HG02885 (cell line): ENCODE results near the gene TBCK.

ENCODE experiments used
- ATAC-seq: cut with Tn5 transposase; IDR thresholded peaks from one replicate; pipeline ENCODE4 v1.9.1; 2021; ENCODE audit warnings: mild to moderate bottlenecking; ENCODE audit not compliant: unreplicated experiment, poor library complexity

Gene TBCK

GRCh38 chr4:106291678-106292077 lies 24.3 kb downstream of the TBCK start:
- ATAC-seq: no peak

- no peak for ATAC-seq
Measured at GRCh38 chr4:106289737-106290136, 26.3 kb downstream of the TBCK start.

GRCh38 chr4:106287353-106287969 lies 28.5 kb downstream of the TBCK start:
- ATAC-seq: no peak

- no peak for ATAC-seq
Measured at GRCh38 chr4:106286611-106287010, 29.4 kb downstream of the TBCK start.

- no peak for ATAC-seq
Measured at GRCh38 chr4:106284227-106284626, 31.8 kb downstream of the TBCK start.

GRCh38 chr4:106277140-106277675 lies 38.8 kb downstream of the TBCK start:
- no peak for ATAC-seq

- no peak for ATAC-seq
Measured at GRCh38 chr4:106273831-106274230, 42.2 kb downstream of the TBCK start.

GRCh38 chr4:106270736-106271135 lies 45.3 kb downstream of the TBCK start:
- ATAC-seq: no peak

GRCh38 chr4:106269711-106270110 lies 46.3 kb downstream of the TBCK start:
- ATAC-seq: no peak

- ATAC-seq: no peak
Measured at GRCh38 chr4:106268786-106269185, 47.2 kb downstream of the TBCK start.

- peak; percentile 71 for ATAC-seq
Measured at GRCh38 chr4:106266201-106266600, 49.8 kb downstream of the TBCK start.

- no peak for ATAC-seq
Measured at GRCh38 chr4:106264331-106264728, 51.7 kb downstream of the TBCK start.

GRCh38 chr4:106263594-106264330 lies 52.2 kb downstream of the TBCK start:
- ATAC-seq: no peak

GRCh38 chr4:106261980-106262379 lies 54.0 kb downstream of the TBCK start:
- ATAC-seq: no peak

- no peak for ATAC-seq
Measured at GRCh38 chr4:106258145-106259045, 57.6 kb downstream of the TBCK start.

- no peak for ATAC-seq
Measured at GRCh38 chr4:106256190-106256589, 59.8 kb downstream of the TBCK start.

GRCh38 chr4:106255195-106255594 lies 60.8 kb downstream of the TBCK start:
- no peak for ATAC-seq

GRCh38 chr4:106253364-106254129 lies 62.5 kb downstream of the TBCK start:
- ATAC-seq: no peak

- no peak for ATAC-seq
Measured at GRCh38 chr4:106247600-106247999, 68.4 kb downstream of the TBCK start.

GRCh38 chr4:106246441-106246840 lies 69.6 kb downstream of the TBCK start:
- no peak for ATAC-seq
